NCI-H2107 (cell line): ENCODE data around the gene ADD1.
A peak's percentile ranks its signal among the peaks of the same experiment; 100 is the strongest.

ENCODE experiments used
- DNase-seq: peaks from one replicate; lab custom pipeline; 2025; lab: John Stamatoyannopoulos, UW

The ADD1 gene

GRCh38 chr4:2804973-2805501 is 38.6 kb upstream of the ADD1 start:
- DNase-seq = no peak

- DNase-seq = no peak
Measured at GRCh38 chr4:2805712-2806389, 37.8 kb upstream of the ADD1 start.

- no peak for DNase-seq
Measured at GRCh38 chr4:2806390-2807355, 37.0 kb upstream of the ADD1 start.

- DNase-seq = no peak
Measured at GRCh38 chr4:2807571-2807970, 36.1 kb upstream of the ADD1 start.

GRCh38 chr4:2808001-2808400 is 35.6 kb upstream of the ADD1 start:
- DNase-seq = no peak

GRCh38 chr4:2809610-2810180 is 33.9 kb upstream of the ADD1 start:
- no peak for DNase-seq

- DNase-seq = no peak
Measured at GRCh38 chr4:2810388-2810787, 33.3 kb upstream of the ADD1 start.

GRCh38 chr4:2811830-2812611 is 31.6 kb upstream of the ADD1 start:
- peak; percentile 34 for DNase-seq

GRCh38 chr4:2812612-2813354 is 30.9 kb upstream of the ADD1 start:
- DNase-seq = no peak

- no peak for DNase-seq
Measured at GRCh38 chr4:2813446-2814405, 29.9 kb upstream of the ADD1 start.

GRCh38 chr4:2814627-2815270 is 28.9 kb upstream of the ADD1 start:
- DNase-seq = no peak

- no peak for DNase-seq
Measured at GRCh38 chr4:2816401-2816954, 27.2 kb upstream of the ADD1 start.

- DNase-seq = no peak
Measured at GRCh38 chr4:2817137-2817536, 26.5 kb upstream of the ADD1 start.

GRCh38 chr4:2817701-2818350 is 25.8 kb upstream of the ADD1 start:
- peak; percentile 61 for DNase-seq

- no peak for DNase-seq
Measured at GRCh38 chr4:2818351-2818939, 25.2 kb upstream of the ADD1 start.

GRCh38 chr4:2819244-2820215 is 24.1 kb upstream of the ADD1 start:
- no peak for DNase-seq
